HFFc6 (cell line): ENCODE measurements around the gene OMA1. TPM values are rescaled to one million over a fixed set of nuclear protein-coding genes. Genes with fewer than 3 reads are reported as not detected.

ENCODE experiments used
- DNase-seq: peaks from one replicate; pipeline ENCODE4 v3.0.0-alpha.2; 2018
- H3K27ac Mint-ChIP-seq: 2 replicates; pipeline ENCODE4 v1.8.0; 2020; ENCODE audit warnings: mild to moderate bottlenecking, mixed read lengths
- H3K27me3 Mint-ChIP-seq: 2 replicates; pipeline ENCODE4 v1.8.0; 2021; ENCODE audit warnings: mild to moderate bottlenecking, moderate library complexity, mixed read lengths; ENCODE audit not compliant: insufficient read depth
- H3K36me3 Mint-ChIP-seq: 2 replicates; pipeline ENCODE4 v1.8.0; 2021; ENCODE audit warnings: low read depth, mixed read lengths
- H3K4me1 Mint-ChIP-seq: 2 replicates; pipeline ENCODE4 v1.8.0; 2020; ENCODE audit warnings: low read depth, mixed read lengths
- H3K4me3 Mint-ChIP-seq: 2 replicates; pipeline ENCODE4 v1.8.0; 2020; ENCODE audit warnings: mild to moderate bottlenecking, moderate library complexity, mixed read lengths
- H3K9me3 Mint-ChIP-seq: 2 replicates; pipeline ENCODE4 v1.8.0; 2020; ENCODE audit warnings: mild to moderate bottlenecking, mixed read lengths
- CTCF ChIP-seq: fragments of 200-600 bp; sonication (generic); IDR thresholded peaks from 2 replicates; pipeline ENCODE4 v1.5.0; 2021; ENCODE audit warnings: antibody characterized with exemption, mild to moderate bottlenecking
- total RNA-seq, 6 experiments: library from RNA; stranded (reverse); fragmentation: NEBNext Ultra II Directional; extraction: Animal tissue kit (Norgen Biotek cat#: 25700); gene quantifications; 2 replicates in 1 of 6; 3 replicates in 5 of 6; pipeline ENCODE4 v1.2.3, GENCODE V29; 2021

The OMA1 gene
- total RNA-seq, 6 experiments from 2014 or later: 10.5 to 14.8 (median 13.1) TPM

GRCh38 chr1:58573138-58573537, 26.6 kb upstream of the OMA1 start:
- no peak for TF ChIP-seq CTCF
- H3K4me1 Mint-ChIP-seq: peaks cover 25% of the 10 kb centered on the region
- H3K36me3 Mint-ChIP-seq: peaks cover 5% of the 10 kb centered on the region; the same call in 1 of the 2 replicates
- no peaks in the 10 kb centered on the region for H3K9me3 Mint-ChIP-seq
- H3K4me3 Mint-ChIP-seq: no peak overlapping the region
- H3K27me3 Mint-ChIP-seq: peaks cover 51% of the 10 kb centered on the region
- no peak overlapping the region for H3K27ac Mint-ChIP-seq
- DNase-seq: no peak

- Mint-ChIP-seq H3K27ac (no peak overlapping the region), H3K4me1 (peaks cover 20% of the 10 kb centered on the region), H3K4me3 (no peak overlapping the region)
These were observed 26.2 kb upstream of the OMA1 start for GRCh38 chr1:58572690-58573089.

GRCh38 chr1:58571616-58572015, 25.1 kb upstream of the OMA1 start:
- H3K9me3 Mint-ChIP-seq: no peaks in the 10 kb centered on the region
- no peak overlapping the region for H3K27ac Mint-ChIP-seq
- peaks cover 15% of the 10 kb centered on the region; the same call in 1 of the 2 replicates for H3K4me1 Mint-ChIP-seq
- no peak for DNase-seq
- no peak overlapping the region for H3K4me3 Mint-ChIP-seq
- H3K36me3 Mint-ChIP-seq: no peaks in the 10 kb centered on the region
- H3K27me3 Mint-ChIP-seq: peaks cover 42% of the 10 kb centered on the region
- no peak for TF ChIP-seq CTCF

More at GRCh38 chr1:58572690-58573089, 26.2 kb upstream of the OMA1 start:
- peaks cover 4% of the 10 kb centered on the region; the same call in 1 of the 2 replicates for H3K36me3 Mint-ChIP-seq
- no peaks in the 10 kb centered on the region for H3K9me3 Mint-ChIP-seq
- no peak for DNase-seq
- no peak for TF ChIP-seq CTCF
- peaks cover 46% of the 10 kb centered on the region for H3K27me3 Mint-ChIP-seq

- H3K4me1 Mint-ChIP-seq: peaks cover 10% of the 10 kb centered on the region; the same call in 1 of the 2 replicates
These were observed 24.3 kb upstream of the OMA1 start for GRCh38 chr1:58570817-58571216.

GRCh38 chr1:58570094-58570493, 23.6 kb upstream of the OMA1 start:
- TF ChIP-seq CTCF: no peak
- peaks cover 5% of the 10 kb centered on the region; the same call in 1 of the 2 replicates for H3K4me1 Mint-ChIP-seq
- H3K4me3 Mint-ChIP-seq: no peak overlapping the region
- H3K27ac Mint-ChIP-seq: no peak overlapping the region
- no peak for DNase-seq
- no peaks in the 10 kb centered on the region for H3K36me3 Mint-ChIP-seq
- H3K27me3 Mint-ChIP-seq: peaks cover 32% of the 10 kb centered on the region
- no peaks in the 10 kb centered on the region for H3K9me3 Mint-ChIP-seq

More at GRCh38 chr1:58570817-58571216, 24.3 kb upstream of the OMA1 start:
- H3K36me3 Mint-ChIP-seq: no peaks in the 10 kb centered on the region
- no peak overlapping the region for H3K4me3 Mint-ChIP-seq
- TF ChIP-seq CTCF: no peak
- H3K9me3 Mint-ChIP-seq: no peaks in the 10 kb centered on the region
- peaks cover 38% of the 10 kb centered on the region for H3K27me3 Mint-ChIP-seq
- H3K27ac Mint-ChIP-seq: no peak overlapping the region
- DNase-seq: no peak

GRCh38 chr1:58568911-58569310, 22.4 kb upstream of the OMA1 start:
- Mint-ChIP-seq H3K9me3 (no peaks in the 10 kb centered on the region), H3K36me3 (no peaks in the 10 kb centered on the region), H3K27me3 (peaks cover 31% of the 10 kb centered on the region), H3K27ac (no peak overlapping the region), H3K4me3 (no peak overlapping the region), H3K4me1 (0 out of 2 replicates have a peak, but pooled peaks cover under 1% of the 10 kb centered on the region)
- no peak for DNase-seq
- no peak for TF ChIP-seq CTCF
